Left renal pelvis (tissue), 4 donors: ENCODE results near the gene PDCD1. TPM values are rescaled to one million over a fixed set of nuclear protein-coding genes. Genes with fewer than 3 reads are reported as not detected.

Experiments used
- DNase-seq, 4 donors: peaks; one replicate each; pipeline ENCODE4 v3.0.0-alpha.2; 2013; ENCODE audit warnings: low read depth in 4 of 4, low spot score in 3 of 4
- polyA plus RNA-seq, 4 donors: library from polyadenylated mRNA; unstranded; fragments of 120-200 nt; gene quantifications; one replicate each; pipeline ENCODE4 v1.2.1, GENCODE V29; 2013; ENCODE audit not compliant: insufficient read length in 4 of 4

PDCD1 gene
- polyA plus RNA-seq, 4 donors: 0.08 TPM; not detected in 2

DNA sequence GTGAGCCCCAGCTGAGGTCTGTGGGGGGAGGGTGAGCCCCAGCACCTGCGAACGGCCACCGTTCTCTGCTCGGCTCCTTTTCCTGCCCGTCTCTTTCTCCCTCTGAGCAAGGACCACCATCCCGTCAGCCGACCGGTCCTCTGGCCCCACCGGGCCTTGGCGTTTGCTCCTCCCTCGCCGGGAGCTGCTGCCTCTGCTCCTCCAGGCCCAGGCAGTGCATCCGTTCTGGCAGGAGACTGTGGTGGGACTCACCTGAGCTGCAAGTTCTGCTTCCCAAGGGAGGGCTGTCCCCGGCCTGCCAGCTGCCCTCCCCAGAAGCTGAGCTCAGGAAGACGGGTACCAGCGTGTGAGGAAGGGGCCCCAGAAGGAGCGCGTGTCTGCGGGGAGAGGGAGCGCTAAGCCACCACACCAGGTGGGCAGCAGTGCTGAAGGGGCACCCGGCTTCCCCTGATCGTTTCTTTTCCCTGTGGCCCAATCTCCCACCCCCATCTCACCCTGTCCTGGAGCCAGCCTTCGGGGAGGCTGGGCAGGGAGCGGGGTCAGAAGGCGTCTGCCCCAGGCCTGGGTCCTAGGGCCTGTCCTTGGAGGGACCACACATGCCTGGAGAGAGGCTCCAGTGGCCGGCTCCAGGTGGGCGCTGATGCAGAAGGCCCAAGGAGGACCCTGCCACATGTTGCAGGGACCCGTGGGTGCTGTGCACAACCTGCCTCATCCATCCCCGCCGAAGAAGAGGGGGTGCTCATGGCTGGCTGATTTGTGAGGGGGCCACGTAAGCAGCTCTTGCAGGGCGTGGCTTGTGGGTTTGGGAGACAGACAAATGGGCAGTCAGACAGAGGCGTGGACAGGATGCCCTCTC lies 8.3 kb upstream of the PDCD1 start:
- no peak for DNase-seq

DNA sequence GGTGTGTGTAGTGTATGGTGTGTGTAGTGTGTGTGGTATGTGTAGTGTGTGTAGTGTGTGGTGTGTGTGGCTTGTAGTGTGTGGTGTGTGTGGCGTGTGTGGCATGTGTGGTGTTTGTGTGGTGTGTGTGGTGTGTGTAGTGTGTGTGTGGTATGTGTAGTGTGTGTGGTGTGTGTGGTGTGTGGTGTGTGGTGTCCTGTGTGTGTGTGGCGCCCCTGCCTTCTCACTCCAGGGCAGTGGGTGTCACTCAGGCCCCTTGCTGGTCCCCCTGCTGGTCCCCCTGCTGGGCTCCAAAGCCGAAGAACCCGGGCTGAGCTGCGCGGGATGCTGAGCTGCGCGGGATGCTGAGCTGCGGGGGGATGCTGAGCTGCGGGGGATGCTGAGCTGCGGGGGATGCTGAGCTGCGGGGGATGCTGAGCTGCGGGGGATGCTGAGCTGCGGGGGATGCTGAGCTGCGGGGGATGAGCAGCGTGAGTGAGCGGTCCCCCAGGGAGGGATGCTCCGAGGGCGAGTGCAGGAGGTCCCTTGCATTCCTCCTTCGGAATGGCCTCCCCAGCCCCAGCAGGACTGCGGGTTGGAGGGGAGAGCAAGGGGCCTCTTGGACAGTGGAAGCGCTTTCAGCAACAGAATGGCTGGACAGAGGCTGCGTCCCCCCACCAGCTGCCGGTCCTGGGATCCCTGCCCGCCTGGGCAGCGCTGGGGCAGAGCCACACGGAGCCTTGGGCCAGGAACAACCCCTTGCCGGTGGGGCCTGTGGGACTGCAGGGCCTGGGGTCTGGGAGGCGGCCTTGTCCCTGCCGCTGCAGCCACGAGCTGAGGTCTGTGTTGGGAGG lies 7.5 kb upstream of the PDCD1 start:
- no peak for DNase-seq

DNA sequence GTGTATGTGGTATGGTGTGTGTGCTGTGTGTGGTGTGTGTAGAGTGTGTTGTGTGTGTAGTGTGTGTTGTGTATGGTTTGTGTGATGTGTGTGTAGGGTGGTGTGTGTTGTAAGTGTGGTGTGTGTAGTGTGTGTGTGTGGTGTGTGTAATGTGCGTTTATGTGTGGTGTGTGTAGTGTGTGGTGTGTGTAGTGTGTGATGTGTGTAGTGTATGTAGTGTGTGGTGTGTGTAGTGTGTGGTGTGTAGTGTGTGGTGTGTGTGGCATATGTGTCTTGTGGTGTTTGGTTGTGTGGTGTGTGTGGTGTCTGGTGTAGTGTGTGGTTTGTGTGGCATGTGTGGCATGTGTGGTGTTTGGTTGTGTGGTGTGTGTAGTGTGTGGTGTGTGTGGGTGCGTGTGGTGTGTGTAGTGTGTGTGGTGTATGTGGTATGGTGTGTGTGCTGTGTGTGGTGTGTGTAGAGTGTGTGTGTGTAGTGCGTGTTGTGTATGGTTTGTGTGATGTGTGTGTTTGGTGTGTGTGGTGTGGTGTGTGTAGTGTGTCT lies 6.8 kb upstream of the PDCD1 start:
- DNase-seq: no peak

DNA sequence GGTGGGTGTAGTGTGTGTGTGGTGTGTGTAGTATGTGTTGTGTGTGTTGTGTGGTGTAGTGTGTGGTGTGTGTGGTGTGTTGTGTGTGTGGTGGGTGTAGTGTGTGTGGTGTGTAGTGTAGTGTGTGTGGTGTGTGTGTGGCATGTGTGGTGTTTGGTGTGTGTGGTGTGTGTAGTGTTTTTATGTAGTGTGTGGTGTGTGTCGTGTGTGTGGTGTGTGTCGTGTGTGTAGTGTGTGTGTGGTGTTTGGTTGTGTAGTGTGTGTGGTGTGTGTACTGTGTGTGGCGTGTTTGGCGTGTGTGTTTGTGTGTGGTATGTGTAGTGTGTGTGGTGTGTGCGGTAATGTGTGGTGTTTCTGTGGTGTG lies 6.1 kb upstream of the PDCD1 start:
- no peak for DNase-seq

DNA sequence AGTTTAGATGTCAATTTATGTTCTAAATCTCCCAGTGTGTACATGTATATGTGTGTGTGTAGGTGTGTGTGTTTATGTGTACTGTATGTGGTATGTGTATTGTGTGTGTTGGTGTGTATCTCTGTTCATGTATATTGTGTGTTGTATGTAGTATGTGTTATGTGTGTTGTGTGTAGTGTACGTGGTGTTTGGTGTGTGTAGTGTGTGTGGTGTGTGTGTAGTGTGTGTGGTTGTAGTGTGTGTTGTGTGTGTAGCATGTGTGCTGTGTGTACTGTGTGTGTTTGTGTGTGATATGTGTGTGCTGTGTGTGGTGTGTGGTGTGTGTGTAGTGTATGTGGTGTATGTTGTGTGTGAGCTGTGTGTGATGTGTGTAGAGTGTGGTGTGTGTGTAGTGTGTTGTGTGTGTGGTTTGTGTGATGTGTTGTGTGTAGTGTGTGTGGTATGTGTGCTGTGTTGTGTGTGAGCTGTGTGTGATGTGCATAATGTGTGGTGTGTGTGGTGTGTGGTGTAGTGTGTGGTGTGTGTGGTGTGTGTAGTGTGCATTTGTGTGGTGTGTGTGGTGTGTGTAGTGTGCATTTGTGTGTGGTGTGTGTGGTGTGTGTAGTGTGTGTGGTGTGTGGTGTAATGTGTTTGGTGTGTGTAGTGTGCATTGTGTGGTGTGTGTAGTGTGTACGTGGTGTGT lies 5.6 kb upstream of the PDCD1 start:
- DNase-seq: no peak

DNA sequence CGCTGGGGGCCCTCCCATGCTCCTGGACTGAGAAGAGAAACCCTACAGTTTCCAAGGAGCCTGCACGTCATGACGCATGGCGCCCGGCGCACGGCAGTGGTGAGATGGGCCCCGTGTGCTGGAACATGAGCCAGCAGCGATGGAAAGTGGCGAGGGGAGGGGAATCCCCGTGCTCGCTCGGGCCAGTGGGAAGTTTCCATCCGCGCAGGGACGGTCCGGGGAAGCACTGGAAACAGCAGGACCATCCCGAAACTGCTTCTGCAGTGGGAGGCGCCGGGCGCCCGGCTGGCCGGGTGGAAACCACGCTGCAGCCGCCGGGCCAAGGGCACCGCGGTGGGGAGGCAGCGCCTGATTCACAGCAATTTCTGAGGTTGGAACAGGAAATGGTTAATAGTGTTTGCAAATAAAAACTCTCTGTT lies 4.9 kb upstream of the PDCD1 start:
- DNase-seq: no peak

DNA sequence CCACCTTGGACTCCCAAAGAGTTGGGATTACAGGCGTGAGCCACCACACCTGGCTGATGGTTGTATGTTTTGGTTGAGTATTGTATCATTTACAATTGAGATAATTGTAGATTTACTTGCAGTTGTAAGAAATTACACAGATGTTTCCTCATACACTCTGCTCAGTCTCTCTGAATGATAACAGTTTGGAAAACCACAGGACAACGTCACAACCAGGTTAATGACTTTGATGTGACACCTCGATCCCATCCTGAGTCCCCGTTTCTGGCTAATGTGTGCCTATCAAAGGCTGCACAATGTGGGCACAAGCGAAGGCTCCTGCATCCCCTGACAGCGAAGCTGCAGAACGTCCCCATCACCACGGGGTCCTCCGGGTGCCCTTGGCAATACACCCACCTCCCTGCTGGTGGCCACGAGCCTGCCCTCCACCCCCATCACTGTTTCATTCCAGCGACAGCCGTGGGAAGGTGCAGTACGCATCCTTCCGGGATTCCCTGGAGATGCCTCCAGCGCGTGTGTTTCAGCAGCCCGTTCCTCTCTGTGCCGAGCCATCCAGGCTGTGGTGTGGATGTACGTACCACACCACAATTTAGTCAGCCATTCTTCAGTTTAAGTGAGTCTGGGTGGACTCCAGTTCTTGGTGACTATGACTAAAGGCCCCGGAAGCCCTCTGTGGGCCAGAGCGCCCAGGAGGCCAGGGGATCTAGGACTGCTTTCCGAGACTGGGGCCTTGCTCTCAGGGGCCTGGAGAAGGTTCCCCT lies 4.3 kb upstream of the PDCD1 start:
- DNase-seq: no peak

DNA sequence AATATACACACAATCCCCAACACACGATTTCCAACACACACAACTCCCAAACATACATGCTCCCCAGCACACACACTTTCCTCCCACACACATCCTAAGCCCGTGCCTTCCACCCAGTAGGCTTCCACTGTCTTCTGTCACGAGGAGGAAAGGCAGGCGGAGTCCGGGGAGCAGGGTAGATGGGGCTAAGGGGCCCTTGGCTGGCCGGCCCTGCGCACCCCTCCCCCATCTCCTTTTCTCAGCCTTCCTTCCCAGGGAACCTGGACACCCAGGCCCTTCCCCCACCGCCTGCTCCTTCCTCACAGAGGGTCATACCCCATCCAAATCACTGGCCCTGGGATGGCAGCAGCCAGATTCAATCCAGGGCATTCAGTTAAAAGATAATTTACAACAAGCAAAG lies 3.4 kb upstream of the PDCD1 start:
- DNase-seq: no peak

DNA sequence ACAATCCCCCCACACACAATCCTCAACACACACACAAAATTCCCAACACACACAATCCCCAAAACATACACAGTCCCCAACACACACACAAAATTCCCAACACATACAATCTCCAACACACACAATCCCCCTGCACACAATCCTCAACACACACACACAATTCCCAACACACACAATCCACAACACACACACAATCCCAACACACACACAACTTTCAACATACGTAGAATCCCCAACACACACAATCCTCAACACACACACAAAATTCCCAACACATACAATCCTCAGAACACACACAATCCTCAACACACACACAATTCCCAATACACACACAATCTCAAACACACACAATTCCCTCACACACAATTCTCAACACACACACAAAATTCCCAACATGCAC lies 2.6 kb upstream of the PDCD1 start:
- no peak for DNase-seq

DNA sequence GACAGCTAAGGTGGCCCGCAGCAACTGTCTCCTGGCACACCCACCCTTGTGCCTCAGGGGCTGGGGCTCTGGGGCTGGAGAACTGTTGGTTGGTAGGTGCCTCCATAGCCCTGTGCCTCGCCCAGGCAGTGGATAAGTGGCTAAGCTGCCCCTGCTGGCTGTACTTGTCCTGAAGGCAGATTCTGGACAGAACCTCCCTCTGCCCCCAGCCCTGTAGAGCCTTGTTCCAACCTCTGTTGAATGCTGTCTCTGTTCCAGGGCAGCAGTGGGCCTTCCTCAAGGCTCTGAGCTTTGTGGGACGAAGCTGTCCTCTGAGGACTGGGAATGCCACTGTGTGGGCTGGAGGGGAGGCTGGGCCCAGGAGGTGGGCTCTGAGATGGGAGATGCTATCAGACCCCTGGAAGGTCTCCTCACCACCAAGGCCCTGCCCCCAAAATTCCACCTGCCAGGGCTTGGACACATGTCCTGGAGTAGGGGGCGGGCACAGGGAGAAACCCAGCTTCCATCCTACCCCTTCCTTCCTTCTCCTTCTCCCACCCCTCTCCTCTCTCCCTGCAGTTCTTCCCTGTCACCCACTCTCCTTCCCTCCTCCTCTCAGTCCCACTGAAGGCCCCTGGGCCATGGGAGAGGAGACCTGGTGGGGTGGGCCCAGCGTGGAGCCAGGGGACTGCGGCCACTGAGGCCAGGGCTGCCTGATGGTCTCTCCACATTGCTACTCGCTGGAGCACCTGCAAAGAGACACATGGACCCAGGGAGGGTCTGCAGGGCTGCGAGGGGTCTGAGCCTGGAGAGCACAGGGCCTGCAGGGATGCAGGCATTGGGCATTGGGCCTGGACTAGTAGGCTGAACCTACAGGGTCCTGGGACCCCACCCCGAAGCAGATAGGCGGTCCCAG lies 1.7 kb upstream of the PDCD1 start:
- no peak for DNase-seq

DNA sequence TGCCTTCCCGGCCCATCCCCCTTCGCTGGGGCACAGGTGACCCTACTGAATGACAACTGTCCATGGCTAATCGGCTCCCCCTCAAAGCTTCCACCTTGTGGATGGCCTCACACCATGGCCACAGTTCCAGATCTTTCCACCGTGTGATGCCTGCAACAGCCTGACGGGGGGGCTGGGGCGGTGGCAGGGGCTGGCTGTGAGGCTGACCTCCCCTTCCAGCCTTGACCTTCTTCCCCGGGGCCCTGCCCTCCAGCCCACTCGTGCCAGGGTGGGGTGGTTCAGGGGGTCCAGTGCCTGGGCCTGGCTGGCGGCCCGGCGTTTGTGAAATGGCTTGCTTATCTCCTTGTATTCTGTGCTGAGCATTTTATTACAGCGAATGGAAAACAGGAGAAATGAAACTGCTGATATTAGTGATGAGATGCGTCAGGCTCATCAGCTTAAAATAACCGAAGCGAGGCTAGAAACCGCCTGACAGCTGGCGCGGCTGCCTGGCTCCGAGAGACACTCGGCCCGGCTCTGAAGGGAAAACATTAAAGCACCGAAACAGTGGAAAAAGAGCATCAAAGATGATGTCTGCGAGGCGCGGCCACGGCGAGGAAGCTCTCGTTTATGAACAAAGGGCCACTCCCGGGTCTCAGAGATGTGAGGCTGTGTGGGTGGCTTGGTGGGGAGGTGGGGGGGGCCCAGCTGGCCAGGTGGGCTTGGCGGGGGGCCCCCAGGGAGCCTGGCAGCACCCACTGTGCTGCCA lies 916 bp upstream of the PDCD1 start:
- no peak for DNase-seq

DNA sequence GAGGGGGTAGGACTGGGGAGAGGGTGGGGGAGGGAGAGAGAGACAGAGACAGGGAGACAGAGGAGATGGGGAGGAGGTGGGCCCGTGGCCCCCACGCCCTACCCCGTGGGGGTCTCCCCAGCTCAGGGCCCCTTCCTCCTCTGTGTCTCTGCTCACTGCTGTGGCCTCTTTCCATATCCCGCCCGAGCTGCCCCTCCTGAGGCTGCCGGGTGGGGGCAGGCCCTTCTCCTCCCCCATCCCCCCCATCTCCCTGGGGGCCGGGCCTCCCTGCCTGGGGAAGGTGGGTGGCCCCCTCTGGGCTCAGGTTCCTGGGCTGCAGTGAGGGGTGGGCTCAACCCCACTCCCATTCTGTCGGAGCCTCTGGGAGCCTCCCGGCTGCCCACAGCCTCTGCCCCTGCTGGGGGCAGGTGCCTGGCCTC lies 332 bp upstream of the PDCD1 start:
- no peak for DNase-seq

DNA sequence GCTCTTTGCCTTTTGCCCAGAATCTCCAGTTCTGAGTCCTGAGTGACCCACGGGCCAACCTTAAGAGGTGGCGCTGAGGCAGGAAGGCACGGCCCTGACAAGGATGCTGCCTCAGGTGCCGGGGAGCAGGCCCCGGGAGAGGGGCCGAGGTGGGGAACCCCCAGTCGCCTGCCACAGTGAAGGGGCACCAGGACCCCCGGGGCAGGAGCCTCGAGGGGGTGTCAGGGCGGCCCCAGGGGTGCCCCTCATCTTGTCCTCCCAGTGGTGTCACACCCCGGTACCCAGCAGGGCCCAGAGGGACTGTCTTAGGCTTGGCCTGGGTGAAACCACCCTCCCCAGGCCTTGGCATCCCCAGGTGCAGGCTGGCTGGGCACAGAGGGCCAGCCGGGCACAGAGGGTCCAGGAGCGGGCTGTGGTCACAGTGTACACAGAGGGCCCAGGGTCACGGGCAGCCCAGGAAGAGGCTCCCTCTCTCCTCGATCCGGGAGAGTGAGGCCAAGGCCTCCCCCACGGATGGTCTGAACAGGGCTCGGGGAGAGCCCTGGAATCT lies 1.0 kb downstream of the PDCD1 start:
- no peak for DNase-seq

DNA sequence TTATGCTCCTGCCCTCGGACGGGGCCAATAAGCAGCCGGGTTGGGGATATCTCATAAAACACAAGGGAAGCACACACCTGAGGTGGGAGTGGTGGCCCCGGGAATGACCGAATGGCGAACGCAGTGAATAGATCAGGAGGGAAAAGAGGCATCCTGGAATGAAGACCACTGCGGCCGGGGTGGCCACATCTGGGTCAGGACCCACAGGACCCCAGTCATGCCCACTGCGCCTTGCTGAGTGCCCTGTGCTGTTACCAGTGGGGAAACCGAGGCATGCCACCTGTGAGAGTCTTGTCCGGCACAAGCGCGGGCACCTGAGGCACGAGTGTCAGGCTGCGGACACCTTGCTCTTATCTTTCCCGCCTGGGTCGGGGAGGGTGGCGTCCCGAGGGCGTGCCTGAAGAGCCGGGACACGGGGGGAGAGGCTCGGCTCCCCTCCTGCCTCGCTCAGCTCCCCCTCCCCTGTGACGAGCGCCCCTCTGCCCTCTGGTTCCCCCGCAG lies 1.6 kb downstream of the PDCD1 start:
- no peak for DNase-seq

DNA sequence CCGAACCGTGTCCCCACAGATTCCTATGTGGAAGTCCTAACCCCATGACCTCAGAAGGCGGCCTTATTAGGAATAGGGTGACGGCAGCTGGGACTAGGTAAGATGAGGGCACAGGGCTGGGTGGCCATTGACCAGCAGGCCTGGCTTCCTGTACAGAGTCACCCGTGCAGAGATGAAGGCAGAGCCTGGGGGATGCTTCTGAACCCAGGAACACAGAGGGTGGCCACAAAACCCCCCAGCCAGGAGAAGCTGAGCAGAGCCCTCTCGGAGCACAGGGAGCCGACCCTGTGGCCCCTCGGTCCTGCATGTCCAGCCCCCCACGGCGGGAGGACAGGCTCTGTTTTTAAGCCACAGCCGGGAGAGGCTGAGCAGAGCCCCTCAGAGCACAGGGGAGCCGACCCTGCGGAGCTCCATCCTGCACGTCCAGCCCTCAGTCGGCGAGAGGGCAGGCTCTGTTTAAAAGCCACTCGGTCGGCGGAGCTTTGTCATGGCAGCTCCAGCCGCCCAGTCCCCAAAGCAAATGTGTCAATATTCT lies 2.7 kb downstream of the PDCD1 start:
- no peak for DNase-seq

DNA sequence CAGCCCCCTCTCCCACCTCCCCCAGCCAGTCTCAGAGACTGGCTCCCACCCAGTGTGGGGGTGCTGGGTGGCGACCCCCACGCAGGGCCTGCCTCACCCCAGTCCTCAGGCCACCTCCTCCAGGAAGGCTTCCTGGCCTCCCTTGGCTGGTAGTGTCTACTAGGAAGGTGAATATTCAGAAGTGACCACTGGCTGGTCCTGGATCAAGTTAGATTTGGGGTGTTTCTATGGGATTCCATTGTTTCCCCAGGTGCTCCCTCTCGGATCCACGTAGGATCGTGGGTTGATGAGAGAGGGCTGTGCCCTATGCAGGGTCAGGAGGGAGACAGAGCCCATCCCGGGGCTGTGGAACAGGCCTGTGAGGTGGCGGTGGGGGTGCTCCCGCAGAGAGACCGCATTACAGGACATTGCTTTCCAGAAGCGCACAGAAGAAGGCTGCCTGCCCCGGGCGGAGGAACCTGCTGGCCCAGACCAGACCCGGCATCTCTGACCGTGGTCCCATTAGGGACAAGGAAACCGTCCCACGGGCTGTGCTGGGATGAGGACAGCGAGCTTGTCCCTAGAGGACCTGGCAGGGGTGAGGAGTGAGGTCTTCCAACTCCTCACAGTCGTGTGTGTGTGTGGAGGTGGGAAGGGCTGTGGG lies 3.3 kb downstream of the PDCD1 start:
- DNase-seq: no peak
